GM21576 (cell line): Measurements from ENCODE around the gene TAT.
"Not testable (repeated sequence)": the region's sequence is repeated elsewhere in the genome, so short reads cannot be mapped to it uniquely, and the experiment has no call there.

ENCODE experiments used
- ATAC-seq: cut with Tn5 transposase; IDR thresholded peaks from one replicate; pipeline ENCODE4 v1.9.1; 2021; ENCODE audit warnings: mild to moderate bottlenecking, moderate library complexity; ENCODE audit not compliant: unreplicated experiment

TAT gene

GRCh38 chr16:71576971-71577370 lies at the start of gene TAT:
Gene TAT (minus strand): TSS chr16:71577092. CDS start chr16:71576415, 677 bp downstream.
- no peak for ATAC-seq

- ATAC-seq: no peak
These were observed 49.3 kb upstream of the TAT start, which contains the start of gene MARVELD3 for GRCh38 chr16:71626018-71626857. Gene MARVELD3 (plus strand): TSS chr16:71626184. CDS start chr16:71626230, 46 bp downstream.

GRCh38 chr16:71625113-71625850 lies 48.4 kb upstream of the TAT start:
- ATAC-seq: no peak

GRCh38 chr16:71623597-71623996 lies 46.7 kb upstream of the TAT start:
- no peak for ATAC-seq

- no peak for ATAC-seq
These were observed 45.2 kb upstream of the TAT start for GRCh38 chr16:71622088-71622487.

GRCh38 chr16:71618429-71618828 lies 41.5 kb upstream of the TAT start:
- ATAC-seq: no peak

- not testable (repeated sequence) for ATAC-seq
These were observed 38.1 kb upstream of the TAT start for GRCh38 chr16:71614956-71615355.

GRCh38 chr16:71610936-71611871 lies 34.3 kb upstream of the TAT start:
- ATAC-seq: peak; percentile 50

GRCh38 chr16:71610447-71610846 lies 33.6 kb upstream of the TAT start:
- no peak for ATAC-seq

GRCh38 chr16:71609066-71609465 lies 32.2 kb upstream of the TAT start:
- no peak for ATAC-seq

GRCh38 chr16:71600822-71601221 lies 23.9 kb upstream of the TAT start:
- ATAC-seq: no peak

- ATAC-seq: not testable (repeated sequence)
These were observed 21.5 kb upstream of the TAT start for GRCh38 chr16:71598426-71598825.

GRCh38 chr16:71595340-71595826 lies 18.5 kb upstream of the TAT start:
- ATAC-seq: not testable (repeated sequence)

- no peak for ATAC-seq
These were observed 17.2 kb upstream of the TAT start for GRCh38 chr16:71594000-71594646.

- ATAC-seq: no peak
These were observed 16.4 kb upstream of the TAT start for GRCh38 chr16:71593048-71593999.

GRCh38 chr16:71591917-71592316 lies 15.0 kb upstream of the TAT start:
- ATAC-seq: no peak

GRCh38 chr16:71590584-71590983 lies 13.7 kb upstream of the TAT start:
- ATAC-seq: no peak

- ATAC-seq: not testable (repeated sequence)
These were observed 13.2 kb upstream of the TAT start for GRCh38 chr16:71590071-71590470.

GRCh38 chr16:71589334-71589733 lies 12.4 kb upstream of the TAT start:
- ATAC-seq: not testable (repeated sequence)
